HepG2 (cell line): ENCODE data around the gene RSPRY1. TPM values are rescaled to one million over a fixed set of nuclear protein-coding genes. Genes with fewer than 3 reads are reported as not detected.

ENCODE experiments used
- DZIP1 ChIP-seq: sonication (generic); formaldehyde crosslinking; IDR thresholded peaks from 2 replicates; pipeline ENCODE4 v1.5.0; 2020; ENCODE audit warnings: mild to moderate bottlenecking, missing genetic modification reagents
- FOXK1 ChIP-seq: sonication (generic); formaldehyde crosslinking; IDR thresholded peaks from 2 replicates; pipeline ENCODE4 v1.4.0; 2020; ENCODE audit warnings: low read depth, missing genetic modification reagents, borderline replicate concordance
- GZF1 ChIP-seq: sonication (generic); formaldehyde crosslinking; IDR thresholded peaks from 2 replicates; pipeline ENCODE4 v1.5.1; 2020; ENCODE audit warnings: mild to moderate bottlenecking, missing genetic modification reagents
- KAT2B ChIP-seq: fragments of 150-350 bp; IDR thresholded peaks from 2 replicates; pipeline ENCODE4 v1.6.1; 2014; ENCODE audit warnings: low read depth, low read length, borderline replicate concordance
- PAF1 ChIP-seq: IDR thresholded peaks from 2 replicates; pipeline ENCODE4 v1.6.1; 2016; ENCODE audit warnings: missing genetic modification reagents, missing compliant biosample characterization
- PRPF4 ChIP-seq: fragments of 200-400 bp; formaldehyde crosslinking; IDR thresholded peaks from 2 replicates; pipeline ENCODE4 v1.6.1; 2016; ENCODE audit warnings: low read length, low read depth; ENCODE audit not compliant: poor library complexity, severe bottlenecking
- SALL1 ChIP-seq: sonication (generic); formaldehyde crosslinking; IDR thresholded peaks from 2 replicates; pipeline ENCODE4 v1.8.0; 2022; ENCODE audit warnings: mild to moderate bottlenecking, missing genetic modification reagents
- SNAPC2 ChIP-seq: sonication (generic); formaldehyde crosslinking; IDR thresholded peaks from 2 replicates; pipeline ENCODE4 v1.8.1; 2022; ENCODE audit warnings: mild to moderate bottlenecking, missing genetic modification reagents
- SP2 ChIP-seq: sonication (generic); formaldehyde crosslinking; IDR thresholded peaks from 2 replicates; pipeline ENCODE4 v1.5.1; 2020; ENCODE audit warnings: mild to moderate bottlenecking, missing genetic modification reagents
- TMF1 ChIP-seq: sonication (generic); formaldehyde crosslinking; IDR thresholded peaks from 2 replicates; pipeline ENCODE4 v1.8.1; 2022; ENCODE audit warnings: low read depth, missing genetic modification reagents
- ZBTB43 ChIP-seq: sonication (generic); formaldehyde crosslinking; conservative IDR thresholded peaks from 2 replicates; pipeline ENCODE4 v1.4.0; 2020; ENCODE audit warnings: missing genetic modification reagents
- ZEB1 ChIP-seq: IDR thresholded peaks from 2 replicates; pipeline ENCODE4 v1.6.1; 2012; ENCODE audit warnings: mild to moderate bottlenecking, low read depth, inconsistent platforms; ENCODE audit not compliant: insufficient replicate concordance
- ZNF17 ChIP-seq: sonication (generic); formaldehyde crosslinking; IDR thresholded peaks from 2 replicates; pipeline ENCODE4 v1.5.0; 2020; ENCODE audit warnings: mild to moderate bottlenecking, missing genetic modification reagents
- ZNF354B ChIP-seq: sonication (generic); formaldehyde crosslinking; IDR thresholded peaks from 2 replicates; pipeline ENCODE4 v1.8.0; 2022; ENCODE audit warnings: mild to moderate bottlenecking, missing genetic modification reagents
- ZNF362 ChIP-seq: sonication (generic); formaldehyde crosslinking; IDR thresholded peaks from 2 replicates; pipeline ENCODE4 v1.4.0; 2020; ENCODE audit warnings: missing genetic modification reagents, mild to moderate bottlenecking, borderline replicate concordance
- ZNF547 ChIP-seq: sonication (generic); formaldehyde crosslinking; IDR thresholded peaks from 2 replicates; pipeline ENCODE4 v1.5.1; 2020; ENCODE audit warnings: mild to moderate bottlenecking, missing genetic modification reagents
- ZNF556 ChIP-seq: sonication (generic); formaldehyde crosslinking; IDR thresholded peaks from 2 replicates; pipeline ENCODE4 v1.4.0; 2020; ENCODE audit warnings: mild to moderate bottlenecking, missing genetic modification reagents, borderline replicate concordance
- ZNF703 ChIP-seq: sonication (generic); formaldehyde crosslinking; IDR thresholded peaks from 2 replicates; pipeline ENCODE4 v1.5.1; 2020; ENCODE audit warnings: missing genetic modification reagents, mild to moderate bottlenecking, moderate library complexity, borderline replicate concordance
- ZSCAN9 ChIP-seq: IDR thresholded peaks from 2 replicates; pipeline ENCODE4 v1.6.1; 2016; ENCODE audit warnings: borderline replicate concordance
- polyA plus RNA-seq, 8 experiments: library from polyadenylated mRNA; depleted of rRNA in 3 of 8; stranded (reverse) in 7 of 8; unstranded in 1 of 8; fragments of >200 nt; fragmentation: Illumina TruSeq in 4 of 8; extraction: Trizol in 4 of 8; gene quantifications; 2 replicates each; pipeline versions ENCODE4 v1.2.1 to v1.2.3, GENCODE V29; 2011 to 2016; ENCODE audit warnings: low read depth in 4 of 8, missing spikeins in 1 of 8, mixed read lengths in 1 of 8; ENCODE audit not compliant: insufficient read depth in 1 of 8
- total RNA-seq, 5 experiments: library from RNA; depleted of rRNA; stranded (reverse); fragments of >200 nt; fragmentation: Illumina TruSeq; extraction: Trizol; gene quantifications; 2 replicates each; pipeline ENCODE4 v1.2.3, GENCODE V29; 2016; ENCODE audit warnings: low read depth in 1 of 5

The RSPRY1 gene
- total and polyA plus RNA-seq, 2 of the 13 experiments (the other 11 are each of a cell fraction or from before 2014, with no cell fraction given): 53.4 to 61.0 TPM

DNA sequence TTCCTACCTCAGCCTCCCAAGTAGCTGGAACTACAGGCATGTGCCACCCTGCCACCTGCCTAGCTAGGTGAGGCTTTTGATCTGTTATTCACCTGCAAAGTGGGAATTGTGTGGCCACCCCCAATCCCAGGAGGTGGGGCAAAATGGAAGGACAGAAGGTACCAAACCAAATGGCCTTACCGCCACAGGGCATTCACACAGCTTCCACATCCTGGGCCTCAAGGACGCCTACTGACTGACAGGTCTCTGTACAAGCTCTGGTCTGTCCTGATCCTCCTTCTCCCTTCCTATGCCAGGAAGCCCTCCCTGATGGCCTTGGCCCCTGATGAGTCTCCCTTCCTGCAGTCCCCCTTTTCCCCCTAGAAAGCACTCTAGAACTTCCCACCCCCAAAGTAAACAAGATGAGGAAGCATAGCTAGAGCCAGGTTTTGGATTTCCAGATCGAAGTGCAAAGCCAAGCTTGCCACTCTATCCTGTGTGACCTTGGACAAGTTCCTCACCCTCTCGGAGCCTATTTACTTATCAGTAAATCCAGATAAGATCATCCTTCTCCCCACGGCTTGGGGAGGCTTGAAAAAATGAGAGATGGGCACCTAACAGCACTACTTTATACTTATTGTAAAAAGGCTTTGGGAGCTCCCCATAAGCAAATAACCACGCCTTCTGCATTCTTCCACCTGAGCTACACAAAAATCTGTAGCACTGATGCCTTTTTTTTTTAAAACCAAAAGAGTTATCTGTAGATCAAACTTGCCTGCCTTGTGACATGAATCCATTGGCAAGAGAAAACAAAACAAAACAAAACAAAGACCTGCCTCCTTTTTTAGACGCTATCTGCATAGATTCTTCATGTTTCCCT lies 93.9 kb downstream of the RSPRY1 start (continued):
- no peak for TF ChIP-seq KAT2B
- peak; percentile 82; the same call in 1 of the 2 replicates for TF ChIP-seq SNAPC2 (CRISPR knock-in tag)
- peak; percentile 66; the same call in 1 of the 2 replicates for TF ChIP-seq DZIP1 (CRISPR knock-in tag)
- no peak for TF ChIP-seq ZBTB43
- peak; percentile 40; the same call in 1 of the 2 replicates for TF ChIP-seq SP2 (CRISPR knock-in tag)
- no peak for TF ChIP-seq ZNF17 (CRISPR knock-in tag)
- peak; percentile 90 for TF ChIP-seq ZEB1
- TF ChIP-seq ZNF556: peak; percentile 94
- no peak; the same call in 1 of the 2 replicates for TF ChIP-seq ZNF703 (CRISPR knock-in tag)
- TF ChIP-seq ZNF547 (CRISPR knock-in tag): peak; percentile 80; the same call in 1 of the 2 replicates
- no peak for TF ChIP-seq TMF1 (CRISPR knock-in tag)
- TF ChIP-seq GZF1: peak; percentile 49; the same call in 1 of the 2 replicates
- TF ChIP-seq ZSCAN9: peak; percentile 65; the same call in 1 of the 2 replicates
- TF ChIP-seq SALL1 (CRISPR knock-in tag): peak; percentile 99
- TF ChIP-seq ZNF362 (CRISPR knock-in tag): peak; percentile 77; the same call in 1 of the 2 replicates
- peak; percentile 26 for TF ChIP-seq PRPF4
- peak; percentile 69; the same call in 1 of the 2 replicates for TF ChIP-seq FOXK1 (CRISPR knock-in tag)
- TF ChIP-seq ZNF354B (CRISPR knock-in tag): no peak
- TF ChIP-seq PAF1 (CRISPR knock-in tag): peak; percentile 88
